K562 (cell line): ENCODE results near the gene CNKSR2. TPM values are rescaled to one million over a fixed set of nuclear protein-coding genes. Genes with fewer than 3 reads are reported as not detected.

Source experiments
- FOSL1 ChIP-seq: fragments of 200-800 bp; sonication (Bioruptor generic); conservative IDR thresholded peaks from 2 replicates; pipeline ENCODE4 v1.6.1; 2016; ENCODE audit warnings: missing genetic modification characterization, missing compliant biosample characterization
- FOXA3 ChIP-seq, 2 experiments: fragments of 450-650 bp in 1 of 2; sonication (generic) in 1 of 2; formaldehyde crosslinking; IDR thresholded peaks in 1 of 2; conservative IDR thresholded peaks in 1 of 2; 2 replicates each; pipeline versions ENCODE4 v1.4.0 to v1.8.0; 2020 to 2022; ENCODE audit warnings: mild to moderate bottlenecking in 2 of 2, missing genetic modification reagents in 1 of 2
- KDM5B ChIP-seq: fragments of 200-600 bp; sonication (generic); IDR thresholded peaks from 2 replicates; pipeline ENCODE4 v1.6.1; 2012; ENCODE audit warnings: low read depth, mild to moderate bottlenecking, moderate library complexity, low read length, control low read depth, inconsistent platforms; ENCODE audit not compliant: insufficient replicate concordance
- PHTF2 ChIP-seq: fragments of 250-450 bp; sonication (Bioruptor Pico); IDR thresholded peaks from 2 replicates; pipeline ENCODE4 v1.5.0; 2021; ENCODE audit warnings: mild to moderate bottlenecking
- SRF ChIP-seq, 2 experiments: fragments of 250-450, 450-650 bp in 1 of 2; sonication (Bioruptor Pico) in 1 of 2; sonication (generic) in 1 of 2; formaldehyde crosslinking; IDR thresholded peaks; 2 replicates each; pipeline versions ENCODE4 v1.5.0 to v1.5.1; 2020 to 2022; ENCODE audit warnings: mild to moderate bottlenecking in 1 of 2, missing genetic modification reagents in 1 of 2
- TEAD2 ChIP-seq: fragments of 450-650 bp; IDR thresholded peaks from 2 replicates; pipeline ENCODE4 v1.6.1; 2016; ENCODE audit warnings: missing genetic modification characterization, control low read depth, missing compliant biosample characterization
- ZNF318 ChIP-seq, 2 experiments: fragments of 450-650 bp; IDR thresholded peaks; 2 replicates each; pipeline ENCODE4 v1.6.1; 2016; ENCODE audit warnings: mild to moderate bottlenecking in 2 of 2, borderline replicate concordance in 1 of 2, low read depth in 1 of 2, moderate library complexity in 1 of 2
- polyA plus RNA-seq, 8 experiments: library from polyadenylated mRNA; depleted of rRNA in 4 of 8; stranded (reverse) in 5 of 8; unstranded in 3 of 8; fragments of >200 nt; fragmentation: Nextera tagmentation in 2 of 8; fragmentation: Illumina TruSeq in 1 of 8; extraction: Ambion mirVana in 2 of 8; extraction: Trizol in 1 of 8; gene quantifications; 2 replicates each; pipeline versions ENCODE4 v1.2.1 to v1.2.3, GENCODE V29; 2011 to 2014; ENCODE audit warnings: inconsistent platforms in 1 of 8, missing spikeins in 1 of 8
- total RNA-seq, 7 experiments: library from RNA; depleted of rRNA in 6 of 7; stranded (reverse); fragments of >200 nt in 6 of 7; fragmentation: Illumina TruSeq in 2 of 7; extraction: Trizol in 2 of 7; gene quantifications; 2 replicates each; pipeline versions ENCODE4 v1.2.1 to v1.2.3, GENCODE V29; 2011 to 2021; ENCODE audit warnings: low replicate concordance in 1 of 7
- TF ChIP-seq, protein P1 (sequence below): fragments of 250-450 bp; sonication (Bioruptor Pico); IDR thresholded peaks from 2 replicates; pipeline ENCODE4 v1.8.0; 2022; ENCODE audit warnings: inconsistent platforms
- TF ChIP-seq, protein P2 (sequence below): fragments of 250-450 bp; sonication (Bioruptor Pico); IDR thresholded peaks from 2 replicates; pipeline ENCODE4 v1.4.0; 2020; ENCODE audit warnings: mild to moderate bottlenecking, moderate library complexity

Gene CNKSR2
- total and polyA plus RNA-seq, 9 of the 15 experiments (the other 6 are each of a cell fraction or from before 2014, with no cell fraction given): not detected

- TF ChIP-seq ZNF318 (IDR thresholded peaks at IDR 0.05; ENCODE audit: borderline replicate concordance in 1 of 2, low read depth in 1 of 2) (no peak), PHTF2 (CRISPR knock-in tag) (no peak), FOXA3 (CRISPR knock-in tag; conservative IDR thresholded peaks at IDR 0.05 in 1 of 2, IDR thresholded peaks at IDR 0.05 in 1 of 2) (no peak), SRF (CRISPR knock-in tag; IDR thresholded peaks at IDR 0.05) (no peak), FOSL1 (no peak), TEAD2 (no peak), KDM5B (no peak)
- TF ChIP-seq, protein P1, sequence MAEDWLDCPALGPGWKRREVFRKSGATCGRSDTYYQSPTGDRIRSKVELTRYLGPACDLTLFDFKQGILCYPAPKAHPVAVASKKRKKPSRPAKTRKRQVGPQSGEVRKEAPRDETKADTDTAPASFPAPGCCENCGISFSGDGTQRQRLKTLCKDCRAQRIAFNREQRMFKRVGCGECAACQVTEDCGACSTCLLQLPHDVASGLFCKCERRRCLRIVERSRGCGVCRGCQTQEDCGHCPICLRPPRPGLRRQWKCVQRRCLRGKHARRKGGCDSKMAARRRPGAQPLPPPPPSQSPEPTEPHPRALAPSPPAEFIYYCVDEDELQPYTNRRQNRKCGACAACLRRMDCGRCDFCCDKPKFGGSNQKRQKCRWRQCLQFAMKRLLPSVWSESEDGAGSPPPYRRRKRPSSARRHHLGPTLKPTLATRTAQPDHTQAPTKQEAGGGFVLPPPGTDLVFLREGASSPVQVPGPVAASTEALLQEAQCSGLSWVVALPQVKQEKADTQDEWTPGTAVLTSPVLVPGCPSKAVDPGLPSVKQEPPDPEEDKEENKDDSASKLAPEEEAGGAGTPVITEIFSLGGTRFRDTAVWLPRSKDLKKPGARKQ: no peak
- TF ChIP-seq, protein P2, sequence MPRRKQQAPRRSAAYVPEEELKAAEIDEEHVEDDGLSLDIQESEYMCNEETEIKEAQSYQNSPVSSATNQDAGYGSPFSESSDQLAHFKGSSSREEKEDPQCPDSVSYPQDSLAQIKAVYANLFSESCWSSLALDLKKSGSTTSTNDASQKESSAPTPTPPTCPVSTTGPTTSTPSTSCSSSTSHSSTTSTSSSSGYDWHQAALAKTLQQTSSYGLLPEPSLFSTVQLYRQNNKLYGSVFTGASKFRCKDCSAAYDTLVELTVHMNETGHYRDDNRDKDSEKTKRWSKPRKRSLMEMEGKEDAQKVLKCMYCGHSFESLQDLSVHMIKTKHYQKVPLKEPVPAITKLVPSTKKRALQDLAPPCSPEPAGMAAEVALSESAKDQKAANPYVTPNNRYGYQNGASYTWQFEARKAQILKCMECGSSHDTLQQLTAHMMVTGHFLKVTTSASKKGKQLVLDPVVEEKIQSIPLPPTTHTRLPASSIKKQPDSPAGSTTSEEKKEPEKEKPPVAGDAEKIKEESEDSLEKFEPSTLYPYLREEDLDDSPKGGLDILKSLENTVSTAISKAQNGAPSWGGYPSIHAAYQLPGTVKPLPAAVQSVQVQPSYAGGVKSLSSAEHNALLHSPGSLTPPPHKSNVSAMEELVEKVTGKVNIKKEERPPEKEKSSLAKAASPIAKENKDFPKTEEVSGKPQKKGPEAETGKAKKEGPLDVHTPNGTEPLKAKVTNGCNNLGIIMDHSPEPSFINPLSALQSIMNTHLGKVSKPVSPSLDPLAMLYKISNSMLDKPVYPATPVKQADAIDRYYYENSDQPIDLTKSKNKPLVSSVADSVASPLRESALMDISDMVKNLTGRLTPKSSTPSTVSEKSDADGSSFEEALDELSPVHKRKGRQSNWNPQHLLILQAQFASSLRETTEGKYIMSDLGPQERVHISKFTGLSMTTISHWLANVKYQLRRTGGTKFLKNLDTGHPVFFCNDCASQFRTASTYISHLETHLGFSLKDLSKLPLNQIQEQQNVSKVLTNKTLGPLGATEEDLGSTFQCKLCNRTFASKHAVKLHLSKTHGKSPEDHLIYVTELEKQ: no peak
Observed at GRCh38 chrX:21379991-21380390, 5.8 kb downstream of the CNKSR2 start (continued).
